UCSD-AML1 (cell line): ENCODE measurements around the gene ZNF678.
"Not testable (repeated sequence)": the region's sequence is repeated elsewhere in the genome, so short reads cannot be mapped to it uniquely, and the experiment has no call there.

Experiments used
- DNase-seq: peaks from one replicate; lab custom pipeline; 2025; ENCODE audit not compliant: unreplicated experiment; lab: John Stamatoyannopoulos, UW

Gene ZNF678

DNA sequence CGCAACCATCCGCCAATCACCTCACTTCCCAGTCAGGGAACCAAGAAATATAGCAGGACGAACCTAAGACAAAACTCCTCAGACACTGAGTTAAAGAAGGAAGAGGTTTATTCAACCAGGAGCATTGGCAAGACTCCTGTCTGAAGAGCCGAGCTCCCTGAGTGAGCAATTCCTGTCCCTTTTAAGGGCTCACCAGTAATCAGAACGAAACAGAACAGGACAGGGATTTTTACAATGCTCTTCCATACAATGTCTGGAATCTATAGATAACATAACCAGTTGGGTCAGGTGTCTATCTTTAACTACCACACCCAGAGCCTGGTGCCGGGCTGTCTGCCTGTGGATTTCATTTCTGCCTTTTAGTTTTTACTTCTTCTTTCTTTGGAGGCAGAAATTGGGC, 32.9 kb downstream of the ZNF678 start:
- not testable (repeated sequence) for DNase-seq

- no peak for DNase-seq
Measured at GRCh38 chr1:227603327-227603726, 40.0 kb downstream of the ZNF678 start.

- DNase-seq = no peak
Measured at GRCh38 chr1:227604446-227604845, 41.1 kb downstream of the ZNF678 start.

DNA sequence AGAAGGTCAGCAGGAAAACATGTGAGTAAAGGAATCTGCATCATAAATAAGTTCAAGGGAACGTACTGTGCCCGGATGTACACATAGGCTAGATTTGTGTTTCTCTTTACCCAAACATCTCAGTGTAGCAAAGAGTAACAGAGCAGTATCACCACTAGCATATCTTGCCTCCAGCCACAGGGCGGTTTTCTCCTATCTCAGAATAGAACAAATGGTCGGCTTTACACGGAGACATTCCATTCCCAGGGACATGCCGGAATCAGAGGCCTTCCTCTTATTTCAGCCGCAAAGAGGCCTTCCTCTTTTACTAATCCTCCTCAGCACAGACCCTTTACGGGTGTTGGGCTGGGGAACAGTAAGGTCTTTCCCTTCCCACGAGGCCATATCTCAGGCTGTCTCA, 42.9 kb downstream of the ZNF678 start:
- DNase-seq = not testable (repeated sequence)

DNA sequence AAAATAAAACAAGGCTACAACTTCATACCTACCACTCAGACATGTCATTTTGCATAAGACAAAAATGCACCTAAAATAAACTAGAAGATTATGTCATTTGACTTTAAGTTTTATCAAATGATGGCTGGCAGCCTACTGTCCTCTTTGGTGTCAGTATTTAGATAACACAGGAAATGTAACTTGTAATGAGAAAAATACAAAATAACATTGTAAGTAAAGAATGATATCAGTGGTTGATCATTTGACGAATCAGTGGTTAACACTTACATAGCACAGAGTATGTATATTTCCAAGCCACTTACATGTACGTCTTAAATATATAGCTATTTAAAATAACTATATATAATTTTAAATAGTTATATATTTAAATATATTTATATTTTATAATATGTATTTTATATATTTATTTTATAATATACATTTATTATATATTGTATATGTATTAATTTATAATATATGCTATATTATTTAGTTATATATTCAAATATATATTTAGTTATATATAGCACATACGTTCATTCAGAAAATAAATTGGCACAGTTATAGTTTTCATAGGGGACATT, 44.1 kb downstream of the ZNF678 start:
- DNase-seq = no peak

GRCh38 chr1:227612658-227613057, 49.3 kb downstream of the ZNF678 start:
- DNase-seq = no peak

GRCh38 chr1:227613526-227613925, 50.2 kb downstream of the ZNF678 start:
- DNase-seq = no peak

GRCh38 chr1:227621211-227621610, 57.9 kb downstream of the ZNF678 start:
- DNase-seq = no peak

DNA sequence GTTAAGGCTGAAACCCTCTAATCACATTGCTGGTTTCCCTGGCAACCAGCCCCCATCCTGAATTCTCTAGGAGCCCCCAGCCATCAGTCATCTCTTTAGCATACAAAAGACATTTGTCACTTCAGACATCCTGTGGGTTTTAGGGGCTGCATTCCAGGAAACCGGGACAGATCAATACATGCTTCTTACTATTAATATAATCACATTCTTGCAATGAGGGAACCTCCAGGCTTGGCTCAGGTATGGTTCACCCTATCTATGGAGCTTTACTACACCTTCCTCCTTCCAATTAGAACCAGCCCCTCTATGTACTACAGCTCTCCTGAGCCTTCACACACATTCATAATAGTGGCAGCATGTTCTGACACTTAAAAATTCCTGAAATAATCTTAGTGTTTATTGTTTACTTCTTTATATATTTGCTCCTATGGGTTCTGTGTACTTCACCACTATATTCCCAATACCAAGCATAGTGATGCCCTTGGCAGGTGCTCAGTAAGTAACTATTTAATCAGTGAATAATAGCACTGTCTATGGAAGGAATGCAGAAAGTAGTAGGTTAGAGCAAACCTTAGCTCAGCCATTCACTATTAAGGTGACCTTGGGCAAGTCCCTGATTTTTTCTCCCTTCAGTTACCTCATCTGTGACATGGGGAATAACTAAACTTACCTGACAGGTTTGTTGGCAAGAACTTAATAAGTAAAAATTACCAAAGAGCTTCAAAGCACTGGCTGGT, 59.6 kb downstream of the ZNF678 start:
- no peak for DNase-seq

DNA sequence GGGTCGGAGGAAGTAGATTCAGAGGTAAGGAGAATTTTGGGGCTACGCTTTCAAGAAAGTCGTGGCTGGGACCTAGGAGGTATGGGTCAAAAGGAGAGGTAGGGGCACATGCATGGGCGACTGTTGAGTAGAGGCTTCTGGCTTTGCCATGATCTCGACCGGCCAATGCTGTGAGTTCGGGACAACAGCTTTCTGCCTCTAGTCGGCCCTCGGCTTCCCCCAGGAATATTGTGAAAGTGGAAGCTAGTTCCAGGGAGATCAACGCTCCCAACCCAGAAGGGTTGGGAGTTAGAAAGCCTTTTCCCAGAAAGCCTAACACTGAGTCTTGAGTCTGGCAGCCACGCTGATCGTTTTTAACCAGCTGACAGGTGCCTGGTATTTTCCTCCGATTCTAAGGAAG, 69.0 kb downstream of the ZNF678 start:
- no peak for DNase-seq

- no peak for DNase-seq
Measured at GRCh38 chr1:227635596-227635995, 72.2 kb downstream of the ZNF678 start.

DNA sequence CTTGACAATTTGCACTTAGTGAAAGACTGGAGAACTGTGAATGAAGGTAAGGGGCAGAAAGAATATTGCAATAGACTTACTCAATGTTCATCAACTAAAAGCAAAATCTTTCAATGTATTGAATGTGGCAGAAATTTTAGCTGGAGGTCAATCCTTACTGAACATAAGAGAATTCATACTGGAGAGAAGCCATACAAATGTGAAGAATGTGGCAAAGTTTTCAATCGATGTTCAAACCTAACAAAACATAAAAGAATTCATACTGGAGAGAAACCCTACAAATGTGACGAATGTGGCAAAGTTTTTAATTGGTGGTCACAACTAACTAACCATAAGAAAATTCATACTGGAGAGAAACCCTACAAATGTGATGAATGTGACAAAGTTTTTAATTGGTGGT, 91.1 kb downstream of the ZNF678 start:
- DNase-seq = no peak

GRCh38 chr1:227654858-227655752, 91.7 kb downstream of the ZNF678 start:
- DNase-seq = no peak

- DNase-seq = no peak
Measured at GRCh38 chr1:227661495-227661894, 98.1 kb downstream of the ZNF678 start.

GRCh38 chr1:227662933-227663332, 99.6 kb downstream of the ZNF678 start:
- no peak for DNase-seq

DNA sequence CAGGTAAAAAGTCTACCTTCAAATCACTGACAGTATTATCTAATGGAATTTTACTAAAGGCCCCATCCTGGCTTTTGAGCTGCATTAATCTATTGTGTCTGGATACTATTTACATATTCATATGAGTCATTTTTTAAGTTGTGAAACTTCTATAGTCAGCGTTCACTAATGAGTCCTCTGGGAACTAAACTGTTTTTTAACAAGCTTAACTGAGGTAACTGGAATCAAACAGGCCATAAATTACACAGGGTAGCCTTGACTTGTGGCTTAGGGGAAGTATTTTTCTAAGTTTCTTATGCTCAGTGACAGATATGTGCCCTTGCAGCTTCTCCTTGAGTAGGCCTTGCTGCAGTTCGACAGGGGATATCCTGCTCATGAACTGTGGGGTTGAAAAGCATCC, 102.9 kb downstream of the ZNF678 start:
- DNase-seq = no peak

- DNase-seq = no peak
Measured at GRCh38 chr1:227673441-227673840, 110.1 kb downstream of the ZNF678 start.

- DNase-seq = no peak
Measured at GRCh38 chr1:227685807-227686206, 122.5 kb downstream of the ZNF678 start.

DNA sequence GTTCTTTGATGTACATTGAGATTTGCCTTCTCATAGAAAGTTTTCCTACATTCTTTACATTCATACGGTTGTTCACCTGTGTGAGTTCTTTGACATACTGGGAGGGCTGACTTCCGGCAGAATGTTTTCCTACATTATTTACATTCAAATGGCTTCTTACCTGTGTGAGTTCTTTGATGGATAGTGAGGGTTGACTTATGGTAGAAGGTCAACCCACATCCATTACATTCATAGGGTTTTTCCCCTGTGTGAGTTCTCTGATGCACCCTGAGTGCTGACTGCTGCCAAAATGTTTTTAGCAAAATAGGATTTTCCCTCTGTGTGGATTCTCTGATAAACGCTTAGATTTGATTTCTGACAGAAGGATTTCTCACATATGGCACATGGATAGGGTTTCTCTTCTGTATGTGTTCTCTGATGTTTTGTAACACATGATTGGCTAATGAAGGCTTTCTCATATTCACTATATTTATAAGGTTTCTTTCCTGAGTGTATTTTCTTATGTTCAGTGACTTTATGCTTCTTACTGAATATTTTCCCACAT, 134.0 kb downstream of the ZNF678 start:
- DNase-seq = no peak

DNA sequence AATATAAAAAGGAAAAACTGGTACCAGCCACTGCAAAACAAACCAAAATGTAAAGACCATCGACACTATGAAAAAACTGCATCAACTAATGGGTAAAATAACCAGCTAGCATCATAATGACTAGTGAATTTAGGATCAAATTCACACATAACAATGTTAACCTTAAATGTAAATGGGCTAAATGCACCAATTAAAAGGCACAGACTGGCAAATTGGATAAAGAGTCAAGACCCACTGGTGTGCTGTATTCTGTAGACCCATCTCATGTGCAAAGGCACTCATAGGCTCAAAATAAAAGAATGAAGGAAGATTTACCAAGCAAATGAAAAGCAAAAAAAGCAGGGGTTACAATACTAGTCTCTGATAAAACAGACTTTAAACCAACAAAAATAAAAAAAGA, 138.3 kb downstream of the ZNF678 start:
- not testable (repeated sequence) for DNase-seq

DNA sequence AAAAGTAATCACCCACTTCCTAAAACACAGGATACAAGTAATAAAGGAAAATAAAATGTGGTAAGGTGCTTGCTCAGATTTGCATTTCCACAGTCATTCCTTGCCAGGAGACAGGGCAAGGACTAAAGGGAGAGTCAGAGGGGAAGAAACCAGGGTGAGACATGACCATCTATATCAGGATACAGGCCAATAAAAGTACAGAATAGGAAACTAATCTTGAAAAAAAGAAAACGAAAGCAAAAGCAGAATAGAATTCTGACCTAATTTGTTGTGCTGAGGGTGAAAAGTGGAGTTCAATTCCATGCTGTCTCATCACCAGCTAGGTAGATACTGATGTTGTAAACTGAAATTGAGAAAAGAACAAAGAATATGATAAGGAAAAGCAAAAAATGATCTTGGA, 144.5 kb downstream of the ZNF678 start:
- no peak for DNase-seq

DNA sequence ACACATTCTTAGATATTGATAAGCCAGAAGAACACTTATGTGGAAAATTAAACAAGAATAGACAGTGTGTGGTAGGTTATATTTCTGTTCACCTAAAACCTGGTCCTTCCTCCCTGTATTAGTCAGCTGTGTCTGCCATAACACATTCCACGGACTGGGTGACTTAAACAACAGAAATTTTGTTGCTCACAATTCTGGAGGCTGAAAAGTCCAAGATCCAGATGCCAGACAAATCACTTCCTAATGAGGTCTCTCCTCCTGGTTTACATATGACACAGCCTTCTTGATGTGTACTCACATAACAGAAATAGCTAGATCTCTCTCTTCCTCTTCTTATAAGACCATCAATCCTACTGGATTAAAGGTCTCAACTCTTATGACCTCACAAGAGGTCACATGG, 146.1 kb downstream of the ZNF678 start:
- no peak for DNase-seq
